T-helper 2 cell treated with Interferon-gamma antibody and Interleukin-4, amounts not matched to agents 5 μg/mL and 100 μg/mL, for 36 hours (primary cell): ENCODE results near the gene CCR3.

Experiments
- DNase-seq: peaks from one replicate; pipeline ENCODE4 v3.0.0; 2021; ENCODE audit warnings: low spot score
- H3K27ac Mint-ChIP-seq: one replicate; pipeline ENCODE4 v1.8.0; 2021; ENCODE audit warnings: mild to moderate bottlenecking, mixed read lengths
- H3K27me3 Mint-ChIP-seq: one replicate; pipeline ENCODE4 v1.8.0; 2021; ENCODE audit warnings: low read depth, mixed read lengths
- H3K36me3 Mint-ChIP-seq: one replicate; pipeline ENCODE4 v1.8.0; 2021; ENCODE audit warnings: low read depth, mixed read lengths
- H3K4me1 Mint-ChIP-seq: one replicate; pipeline ENCODE4 v1.8.0; 2021; ENCODE audit warnings: low read depth, mixed read lengths
- H3K4me3 Mint-ChIP-seq: one replicate; pipeline ENCODE4 v1.8.0; 2022; ENCODE audit warnings: mild to moderate bottlenecking, moderate library complexity, mixed read lengths
- H3K9me3 Mint-ChIP-seq: one replicate; pipeline ENCODE4 v1.8.0; 2021; ENCODE audit warnings: mixed read lengths

Gene CCR3

GRCh38 chr3:46303240-46303639 lies 61.0 kb downstream of the CCR3 start:
- Mint-ChIP-seq H3K9me3 (no peaks in the 10 kb centered on the region), H3K27ac (no peak overlapping the region), H3K36me3 (peaks cover 9% of the 10 kb centered on the region), H3K27me3 (peaks cover 46% of the 10 kb centered on the region), H3K4me3 (no peak overlapping the region), H3K4me1 (peaks cover 41% of the 10 kb centered on the region)
- no peak for DNase-seq

- peaks cover 60% of the 10 kb centered on the region for H3K27me3 Mint-ChIP-seq
- peaks cover 26% of the 10 kb centered on the region for H3K4me1 Mint-ChIP-seq
- H3K4me3 Mint-ChIP-seq: no peak overlapping the region
- no peak for DNase-seq
- no peak overlapping the region for H3K27ac Mint-ChIP-seq
- peaks cover 9% of the 10 kb centered on the region for H3K36me3 Mint-ChIP-seq
- no peaks in the 10 kb centered on the region for H3K9me3 Mint-ChIP-seq
Measured at GRCh38 chr3:46304739-46305138, 62.5 kb downstream of the CCR3 start.

DNA sequence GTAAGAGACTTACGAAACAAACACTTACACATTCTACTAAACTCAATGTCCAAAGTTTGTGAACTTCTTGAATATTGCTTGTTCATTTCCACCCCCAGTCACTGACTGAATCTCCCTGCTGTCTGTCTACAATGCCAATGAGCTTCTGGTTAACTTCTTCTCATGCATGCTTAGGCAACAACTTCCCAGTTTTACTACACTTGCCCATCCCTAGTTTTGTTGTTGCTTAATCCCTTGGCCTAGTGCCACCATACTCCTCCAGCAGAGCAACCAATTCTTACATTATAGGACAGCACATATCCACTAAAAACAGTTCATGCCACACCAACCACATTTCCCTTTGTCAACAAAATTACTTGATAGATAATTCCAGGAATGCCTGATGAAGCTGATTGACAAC lies 70.7 kb downstream of the CCR3 start:
- Mint-ChIP-seq H3K4me1 (peaks cover 13% of the 10 kb centered on the region), H3K36me3 (peaks cover 3% of the 10 kb centered on the region), H3K9me3 (peaks cover 19% of the 10 kb centered on the region), H3K4me3 (no peak overlapping the region), H3K27ac (no peak overlapping the region), H3K27me3 (peaks cover 79% of the 10 kb centered on the region)
- DNase-seq: no peak

DNA sequence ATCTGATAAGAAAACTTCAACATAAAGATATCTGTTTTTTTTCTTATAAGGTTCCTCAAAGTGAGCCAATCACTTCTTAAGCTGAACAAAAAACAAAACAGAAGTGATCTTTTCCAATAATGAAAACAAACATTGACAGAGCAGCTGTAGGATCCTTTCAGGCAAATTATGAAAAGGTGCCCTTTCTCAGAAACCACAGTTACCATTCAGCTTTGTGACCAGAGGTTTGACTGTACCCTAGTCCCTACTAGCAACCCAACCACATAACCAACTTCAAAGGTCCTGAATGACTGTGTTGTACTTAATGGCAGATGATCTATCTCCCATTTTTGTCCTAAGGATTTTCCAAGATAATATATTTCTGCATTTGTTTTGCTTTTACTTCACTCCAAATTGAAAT lies 72.3 kb downstream of the CCR3 start:
- Mint-ChIP-seq H3K4me1 (peaks cover 13% of the 10 kb centered on the region), H3K4me3 (no peak overlapping the region), H3K36me3 (peaks cover 3% of the 10 kb centered on the region), H3K9me3 (peaks cover 22% of the 10 kb centered on the region), H3K27ac (no peak overlapping the region), H3K27me3 (peaks cover 73% of the 10 kb centered on the region)
- no peak for DNase-seq

- H3K9me3 Mint-ChIP-seq: peaks cover 22% of the 10 kb centered on the region
- H3K4me1 Mint-ChIP-seq: peaks cover 13% of the 10 kb centered on the region
- H3K27ac Mint-ChIP-seq: no peak overlapping the region
- peaks cover 1% of the 10 kb centered on the region for H3K36me3 Mint-ChIP-seq
- DNase-seq: no peak
- H3K27me3 Mint-ChIP-seq: peaks cover 71% of the 10 kb centered on the region
- no peak overlapping the region for H3K4me3 Mint-ChIP-seq
Measured at GRCh38 chr3:46316206-46316605, 73.9 kb downstream of the CCR3 start.
